Activated CD4-positive, alpha-beta memory T cell treated with anti-CD3 and anti-CD28 coated beads, Interleukin-2, amount 10 ng/mL, durations not matched to agents 7 days and 5 days (primary cell): ENCODE results near the gene DCUN1D2. TPM values are rescaled to one million over a fixed set of nuclear protein-coding genes. Genes with fewer than 3 reads are reported as not detected.

Experiments used
- total RNA-seq, 2 experiments: library from RNA; stranded (reverse); gene quantifications; one replicate each; pipeline ENCODE4 v1.2.3, GENCODE V29; 2021

The DCUN1D2 gene
- total RNA-seq, 2 experiments from 2014 or later: 17.0 to 17.7 TPM

Other genes starting within 250 kb of the DCUN1D2 start
- gene LAMP1, start 193.5 kb downstream of the DCUN1D2 start, total RNA-seq: 10 to 100 TPM; 79.5 to 80.7 TPM
- under 1 TPM in 1 of 2 experiments, not detected in 1; 0.20 TPM for gene GRTP1, start 126.6 kb downstream of the DCUN1D2 start, total RNA-seq
- gene ADPRHL1, start 37.2 kb downstream of the DCUN1D2 start, total RNA-seq: under 1 TPM; 0.71 to 0.75 TPM
- gene TFDP1, start 94.0 kb upstream of the DCUN1D2 start, total RNA-seq: 100 to 1,000 TPM; 128 to 130 TPM
- not detected for gene ATP4B, start 167.5 kb upstream of the DCUN1D2 start, total RNA-seq
- gene GRK1, start 176.5 kb upstream of the DCUN1D2 start, total RNA-seq: not detected